SK-N-SH treated with all-trans-retinoic acid at 6 μM for 48 hours (cell line): Measurements from ENCODE around the gene COX5A.

Experiments
- PATZ1 ChIP-seq: fragments of 250-450 bp; sonication (Bioruptor Pico); IDR thresholded peaks from 2 replicates; pipeline ENCODE4 v1.8.0; 2020; ENCODE audit warnings: mild to moderate bottlenecking, moderate library complexity, borderline replicate concordance
- TCF4 ChIP-seq: fragments of 250-450 bp; sonication (Bioruptor Pico); IDR thresholded peaks from 2 replicates; pipeline ENCODE4 v1.8.0; 2021; ENCODE audit warnings: mild to moderate bottlenecking, moderate library complexity, borderline replicate concordance
- TF ChIP-seq, protein P1 (sequence below): fragments of 250-450 bp; sonication (Bioruptor Pico); IDR thresholded peaks from 2 replicates; pipeline ENCODE4 v1.8.0; 2021; ENCODE audit warnings: low read depth, mild to moderate bottlenecking, moderate library complexity, borderline replicate concordance

- TF ChIP-seq, protein P1, sequence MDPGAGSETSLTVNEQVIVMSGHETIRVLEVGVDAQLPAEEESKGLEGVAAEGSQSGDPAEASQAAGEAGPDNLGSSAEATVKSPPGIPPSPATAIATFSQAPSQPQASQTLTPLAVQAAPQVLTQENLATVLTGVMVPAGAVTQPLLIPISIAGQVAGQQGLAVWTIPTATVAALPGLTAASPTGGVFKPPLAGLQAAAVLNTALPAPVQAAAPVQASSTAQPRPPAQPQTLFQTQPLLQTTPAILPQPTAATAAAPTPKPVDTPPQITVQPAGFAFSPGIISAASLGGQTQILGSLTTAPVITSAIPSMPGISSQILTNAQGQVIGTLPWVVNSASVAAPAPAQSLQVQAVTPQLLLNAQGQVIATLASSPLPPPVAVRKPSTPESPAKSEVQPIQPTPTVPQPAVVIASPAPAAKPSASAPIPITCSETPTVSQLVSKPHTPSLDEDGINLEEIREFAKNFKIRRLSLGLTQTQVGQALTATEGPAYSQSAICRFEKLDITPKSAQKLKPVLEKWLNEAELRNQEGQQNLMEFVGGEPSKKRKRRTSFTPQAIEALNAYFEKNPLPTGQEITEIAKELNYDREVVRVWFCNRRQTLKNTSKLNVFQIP (CRISPR knock-in tag): no peak
- TF ChIP-seq PATZ1 (no peak), TCF4 (CRISPR knock-in tag) (no peak)
Measured at GRCh38 chr15:74963213-74963612, 25.3 kb upstream of the COX5A start.
